Measurements from ENCODE around the gene CNIH4.

- TF ChIP-seq ZBTB48 (tag by site-specific recombination; IDR thresholded peaks at IDR 0.05): no peak
- no peak for TF ChIP-seq ZNF555 (tag by site-specific recombination; conservative IDR thresholded peaks at IDR 0.05)
- no peak for TF ChIP-seq ZBTB8A (tag by site-specific recombination; IDR thresholded peaks at IDR 0.05)
- TF ChIP-seq ZNF121 (tag by site-specific recombination; IDR thresholded peaks at IDR 0.05): no peak
- no peak for TF ChIP-seq CTCF (tag by site-specific recombination; IDR thresholded peaks at IDR 0.05)
- TF ChIP-seq ZSCAN23 (tag by site-specific recombination; IDR thresholded peaks at IDR 0.05): no peak
Measured at GRCh38 chr1:224339442-224340033, 17.1 kb upstream of the CNIH4 start.

All from HEK293 (cell line).